ENCODE data around the gene GSE1. TPM values are rescaled to one million over a fixed set of nuclear protein-coding genes. Genes with fewer than 3 reads are reported as not detected.

GSE1 gene
- total RNA-seq, 4 donors from 2014 or later: 79.7 to 196 (median 143) TPM

- Histone ChIP-seq H3K4me3 (no peak overlapping the region), H3K27me3 (no peaks in the 10 kb centered on the region), H3K27ac (no peak overlapping the region), H3K9me3 (no peaks in the 10 kb centered on the region), H3K4me1 (peaks cover 0 to 19% (median 6%) of the 10 kb centered on the region in 4 donors), H3K36me3 (no peaks in the 10 kb centered on the region)
- DNase-seq: no peak
- TF ChIP-seq CTCF (IDR thresholded peaks at IDR 0.05): peak in 1 of 6 experiments; percentile 11
- no peak for TF ChIP-seq POLR2A (IDR thresholded peaks at IDR 0.05)
These were observed 105.0 kb downstream of the GSE1 start for GRCh38 chr16:85718153-85718477.

- Histone ChIP-seq H3K4me3 (no peak overlapping the region), H3K4me1 (peaks cover 0 to 19% (median 6%) of the 10 kb centered on the region in 4 donors), H3K9me3 (no peaks in the 10 kb centered on the region), H3K27ac (no peak overlapping the region), H3K27me3 (no peaks in the 10 kb centered on the region), H3K36me3 (no peaks in the 10 kb centered on the region)
- TF ChIP-seq POLR2A (IDR thresholded peaks at IDR 0.05) (no peak), CTCF (IDR thresholded peaks at IDR 0.05) (peak in 5 of 6 experiments; percentile 4 to 53 (median 38))
- peak in 2 of 3 donors; percentile 35 to 57 for DNase-seq
These were observed 105.6 kb downstream of the GSE1 start for GRCh38 chr16:85718682-85719081.

GRCh38 chr16:85719605-85720301 is 106.6 kb downstream of the GSE1 start:
- TF ChIP-seq CTCF (IDR thresholded peaks at IDR 0.05) (no peak), POLR2A (IDR thresholded peaks at IDR 0.05) (no peak)
- DNase-seq: no peak
- Histone ChIP-seq H3K4me1 (peaks cover 0 to 25% (median 6%) of the 10 kb centered on the region in 4 donors), H3K27ac (peak overlapping the region in 2 of 4 donors; percentile 26 to 53), H3K9me3 (no peaks in the 10 kb centered on the region), H3K4me3 (no peak overlapping the region), H3K27me3 (no peaks in the 10 kb centered on the region), H3K36me3 (no peaks in the 10 kb centered on the region)

- TF ChIP-seq POLR2A (IDR thresholded peaks at IDR 0.05) (peak in 1 of 2 donors; percentile 21), CTCF (IDR thresholded peaks at IDR 0.05) (peak in 1 of 6 experiments; percentile 15)
- Histone ChIP-seq H3K36me3 (no peaks in the 10 kb centered on the region), H3K9me3 (no peaks in the 10 kb centered on the region), H3K27ac (peak overlapping the region in 2 of 4 donors; percentile 26 to 53), H3K4me1 (peaks cover 0 to 25% (median 6%) of the 10 kb centered on the region in 4 donors), H3K4me3 (no peak overlapping the region), H3K27me3 (no peaks in the 10 kb centered on the region)
- peak in 2 of 3 donors; percentile 85 to 87 for DNase-seq
These were observed 107.1 kb downstream of the GSE1 start for GRCh38 chr16:85720302-85720637.

- TF ChIP-seq CTCF (IDR thresholded peaks at IDR 0.05) (no peak), POLR2A (IDR thresholded peaks at IDR 0.05) (no peak)
- Histone ChIP-seq H3K27me3 (no peaks in the 10 kb centered on the region), H3K4me1 (peaks cover 0 to 25% (median 6%) of the 10 kb centered on the region in 4 donors), H3K9me3 (no peaks in the 10 kb centered on the region), H3K4me3 (no peak overlapping the region), H3K27ac (no peak overlapping the region), H3K36me3 (no peaks in the 10 kb centered on the region)
- DNase-seq: no peak
These were observed 109.2 kb downstream of the GSE1 start for GRCh38 chr16:85722128-85722893.
